Aorta (tissue), 5 donors: ENCODE results near the gene EIF4A2. TPM values are rescaled to one million over a fixed set of nuclear protein-coding genes. Genes with fewer than 3 reads are reported as not detected.

ENCODE experiments used
- ATAC-seq: fragments of 200-7000 bp; cut with Tn5 transposase; one replicate; pipeline ENCODE4 v1.9.1; 2022; ENCODE audit warnings: moderate library complexity; ENCODE audit not compliant: low FRiP score
- DNase-seq, 2 donors: peaks; one replicate each; pipeline ENCODE4 v3.0.0-alpha.2; 2020
- H3K27ac ChIP-seq, 2 donors: one replicate each; pipeline ENCODE4 v1.5.1; 2013; ENCODE audit warnings: low read length in 2 of 2, mild to moderate bottlenecking in 2 of 2, moderate library complexity in 2 of 2, control low read depth in 1 of 2, inconsistent platforms in 1 of 2, low read depth in 1 of 2
- H3K27me3 ChIP-seq, 2 donors: one replicate each; pipeline ENCODE4 v1.6.1; 2013; ENCODE audit warnings: control low read depth in 1 of 2, low read length in 1 of 2, mild to moderate bottlenecking in 1 of 2, moderate library complexity in 1 of 2; ENCODE audit not compliant: insufficient read depth in 2 of 2, control insufficient read depth in 1 of 2
- H3K36me3 ChIP-seq, 2 donors: one replicate each; pipeline ENCODE4 v1.6.1; 2013; ENCODE audit warnings: control low read depth in 1 of 2, low read length in 1 of 2, mild to moderate bottlenecking in 1 of 2; ENCODE audit not compliant: insufficient read depth in 2 of 2, control insufficient read depth in 1 of 2
- H3K4me1 ChIP-seq, 2 donors: one replicate each; pipeline ENCODE4 v1.6.1; 2013; ENCODE audit warnings: low read length in 2 of 2, control low read depth in 1 of 2, mild to moderate bottlenecking in 1 of 2, moderate library complexity in 1 of 2; ENCODE audit not compliant: insufficient read depth in 2 of 2, control insufficient read depth in 1 of 2
- H3K4me3 ChIP-seq, 2 donors: one replicate each; pipeline ENCODE4 v1.5.1; 2013; ENCODE audit warnings: low read length in 2 of 2, control low read depth in 1 of 2, mild to moderate bottlenecking in 1 of 2
- H3K9me3 ChIP-seq: one replicate; pipeline ENCODE4 v1.6.1; 2013; ENCODE audit warnings: mild to moderate bottlenecking, low read length; ENCODE audit not compliant: control insufficient read depth
- WGBS, 2 donors: extraction: QIAGEN DNeasy Blood & Tissue Kit; methylation state at CpG; one replicate each; pipeline ENCODE4 v1.1.7; 2013; 5-methylcytosine and 5-hydroxymethylcytosine counted together
- intact Hi-C, 2 donors: fragments of 100-400 bp; cut with DNase I; formaldehyde crosslinking; loops; one replicate each; pipeline versions ENCODE4 v1.14.2 to v1.15.0; 2022
- microRNA-seq, 2 donors: library from miRNA; unstranded; fragments of <30 nt; microRNA quantifications; one replicate each; pipeline ENCODE4 v1.2.0, GENCODE V29; 2020
- polyA plus RNA-seq, 2 donors: library from polyadenylated mRNA; stranded (reverse); fragments of 200-250 nt; gene quantifications; one replicate each; pipeline ENCODE4 v1.2.3, GENCODE V29; 2013
- total RNA-seq, 2 donors: library from RNA; stranded (reverse); fragmentation: NEBNext Ultra II Directional; extraction: Animal tissue kit (Norgen Biotek cat#: 25700); gene quantifications; one replicate each; pipeline ENCODE4 v1.2.1, GENCODE V29; 2021
- donor health status: healthy with polysubstance abuse.
- donor health status: Bipolar disorder and iron deficiency.
- donor health status: DM: no; HTN: no; CAD: no.
- donor health status: DM: no; HTN: no; CAD: no.
- donor health status: DM: yes; HTN: yes; CAD: no.

EIF4A2 gene
- total and polyA plus RNA-seq, 4 donors: 330 to 598 (median 483) TPM

- ATAC-seq (peak; percentile 94), DNase-seq (peak; percentile 89 to 93)
- intact Hi-C loops: no loop called here
- Histone ChIP-seq H3K27me3 (no peaks in the 10 kb centered on the region), H3K27ac (peak overlapping the region in 1 of 2 donors; percentile 4), H3K36me3 (no peaks in the 10 kb centered on the region), H3K9me3 (no peaks in the 10 kb centered on the region), H3K4me1 (no peaks in the 10 kb centered on the region), H3K4me3 (peak overlapping the region; percentile 62 to 89)
- WGBS, 2 donors: 2 to 3% methylated on average over 48 to 80 of the region's 80 CpGs
These were observed 43.8 kb downstream of the EIF4A2 start for GRCh38 chr3:186826976-186827857.

- DNase-seq: no peak
- no peaks in the 10 kb centered on the region for H3K27me3 ChIP-seq
- intact Hi-C loops: no loop called here
- H3K36me3 ChIP-seq: no peaks in the 10 kb centered on the region
- H3K4me1 ChIP-seq: no peaks in the 10 kb centered on the region
- no peak for ATAC-seq
- H3K9me3 ChIP-seq: no peaks in the 10 kb centered on the region
- H3K4me3 ChIP-seq: no peak overlapping the region
- WGBS, 2 donors: 25 to 26% methylated on average over 5 of the region's 5 CpGs
- H3K27ac ChIP-seq: no peak overlapping the region
These were observed 45.0 kb downstream of the EIF4A2 start for GRCh38 chr3:186828340-186828739.

GRCh38 chr3:186831798-186832197 is 48.4 kb downstream of the EIF4A2 start:
- DNase-seq (no peak), ATAC-seq (no peak)
- WGBS, 2 donors: 63 to 84% methylated on average over 4 of the region's 4 CpGs
- Histone ChIP-seq H3K9me3 (no peaks in the 10 kb centered on the region), H3K27me3 (no peaks in the 10 kb centered on the region), H3K4me3 (no peak overlapping the region), H3K36me3 (no peaks in the 10 kb centered on the region), H3K4me1 (no peaks in the 10 kb centered on the region), H3K27ac (no peak overlapping the region)
- intact Hi-C loops: no loop called here

- Histone ChIP-seq H3K4me1 (no peaks in the 10 kb centered on the region), H3K27me3 (no peaks in the 10 kb centered on the region), H3K27ac (no peak overlapping the region), H3K9me3 (no peaks in the 10 kb centered on the region), H3K4me3 (no peak overlapping the region), H3K36me3 (no peaks in the 10 kb centered on the region)
- ATAC-seq: no peak
- DNase-seq: no peak
- intact Hi-C loops: no loop called here
- WGBS, 2 donors: 94 to 95% methylated on average over 1 of the region's 1 CpG
These were observed 48.9 kb downstream of the EIF4A2 start for GRCh38 chr3:186832276-186832675.

Small RNA genes within 50 kb of the gene (microRNA-seq; reads per million reads assigned to microRNA genes)
- gene MIR1248: 7.2 to 10.9 reads per million in 2 donors

Other genes with a start within 250 kb of the EIF4A2 start
- 1 to 10 TPM; 3.0 to 7.5 TPM for gene CRYGS, start 239.2 kb upstream of the EIF4A2 start, total RNA-seq
- 10 to 100 TPM in 1 of 2 donors, 1 to 10 TPM in 1; 2.5 to 24.8 TPM for gene CRYGS, start 239.2 kb upstream of the EIF4A2 start, polyA plus RNA-seq
- 10 to 100 TPM; 11.5 to 13.3 TPM for gene TBCCD1, start 216.2 kb upstream of the EIF4A2 start, total RNA-seq
- 1 to 10 TPM; 5.1 to 5.3 TPM for gene TBCCD1, start 216.2 kb upstream of the EIF4A2 start, polyA plus RNA-seq
- gene DNAJB11, start 212.9 kb upstream of the EIF4A2 start, total RNA-seq: 10 to 100 TPM; 35.0 to 47.0 TPM
- gene DNAJB11, start 212.9 kb upstream of the EIF4A2 start, polyA plus RNA-seq: 10 to 100 TPM; 36.7 to 40.2 TPM
- not detected for gene AHSG, start 170.5 kb upstream of the EIF4A2 start, total RNA-seq
- under 1 TPM in 1 of 2 donors, not detected in 1; 0.13 TPM for gene AHSG, start 170.5 kb upstream of the EIF4A2 start, polyA plus RNA-seq
- gene FETUB, start 143.2 kb upstream of the EIF4A2 start, total RNA-seq: not detected
- not detected for gene FETUB, start 143.2 kb upstream of the EIF4A2 start, polyA plus RNA-seq
- not detected for gene HRG, start 117.6 kb upstream of the EIF4A2 start, total RNA-seq
- not detected for gene HRG, start 117.6 kb upstream of the EIF4A2 start, polyA plus RNA-seq
- gene KNG1, start 66.2 kb upstream of the EIF4A2 start, total RNA-seq: not detected
- gene KNG1, start 66.2 kb upstream of the EIF4A2 start, polyA plus RNA-seq: not detected
- 10 to 100 TPM in 1 of 2 donors, 1 to 10 TPM in 1; 9.0 to 10.4 TPM for gene RFC4, start 22.9 kb downstream of the EIF4A2 start, total RNA-seq
- gene RFC4, start 22.9 kb downstream of the EIF4A2 start, polyA plus RNA-seq: 1 to 10 TPM; 6.9 to 8.2 TPM
- 1 to 10 TPM; 1.5 to 2.9 TPM for gene ADIPOQ, start 59.1 kb downstream of the EIF4A2 start, total RNA-seq
- gene ADIPOQ, start 59.1 kb downstream of the EIF4A2 start, polyA plus RNA-seq: under 1 TPM in 1 of 2 donors, not detected in 1; 0.36 TPM
- gene ST6GAL1, start 146.9 kb downstream of the EIF4A2 start, total RNA-seq: 100 to 1,000 TPM in 1 of 2 donors, 10 to 100 TPM in 1; 80.3 to 140 TPM
- 10 to 100 TPM; 11.8 to 20.5 TPM for gene ST6GAL1, start 146.9 kb downstream of the EIF4A2 start, polyA plus RNA-seq